HL-60 (cell line): ENCODE measurements around the gene D2HGDH.

Experiments
- CTCF ChIP-seq: IDR thresholded peaks from one replicate; pipeline ENCODE4 v1.5.1; 2011; ENCODE audit warnings: low read length, control low read depth, inconsistent platforms; ENCODE audit not compliant: insufficient read depth
- GABPA ChIP-seq: IDR thresholded peaks from 2 replicates; pipeline ENCODE4 v1.6.1; 2012; ENCODE audit warnings: low read depth

GRCh38 chr2:241780939-241781569 is 46.6 kb downstream of the D2HGDH start:
- TF ChIP-seq CTCF (no peak), GABPA (no peak)
